Activated T-helper 17 cell treated with anti-CD3 and anti-CD28 coated beads, Interleukin-2, amount 50 U/mL, for 72 hours (primary cell): ENCODE results near the gene ADGRG6. TPM values are rescaled to one million over a fixed set of nuclear protein-coding genes. Genes with fewer than 3 reads are reported as not detected.

Experiments
- ATAC-seq: fragments of 150-1000 bp; cut with Tn5 transposase; replicated peaks from 2 replicates; pipeline ENCODE4 v1.10.0; 2021; ENCODE audit warnings: mild to moderate bottlenecking, moderate library complexity
- H3K27ac Mint-ChIP-seq: one replicate; pipeline ENCODE4 v1.8.0; 2022; ENCODE audit warnings: mixed read lengths
- H3K27me3 Mint-ChIP-seq: one replicate; pipeline ENCODE4 v1.8.0; 2022; ENCODE audit warnings: mixed read lengths
- H3K36me3 Mint-ChIP-seq: one replicate; pipeline ENCODE4 v1.8.0; 2022; ENCODE audit warnings: low read depth, mild to moderate bottlenecking, mixed read lengths
- H3K4me1 Mint-ChIP-seq: one replicate; pipeline ENCODE4 v1.8.0; 2022; ENCODE audit warnings: mixed read lengths
- H3K4me3 Mint-ChIP-seq: one replicate; pipeline ENCODE4 v1.8.0; 2022; ENCODE audit warnings: mild to moderate bottlenecking, mixed read lengths
- H3K9me3 Mint-ChIP-seq: one replicate; pipeline ENCODE4 v1.8.0; 2022; ENCODE audit warnings: mixed read lengths
- total RNA-seq, 2 donors: library from RNA; stranded (reverse); gene quantifications; one replicate each; pipeline ENCODE4 v1.2.3, GENCODE V29; 2022

ADGRG6 gene
- under 1 TPM in 1 of 2 donors, not detected in 1; 0.11 TPM for total RNA-seq

DNA sequence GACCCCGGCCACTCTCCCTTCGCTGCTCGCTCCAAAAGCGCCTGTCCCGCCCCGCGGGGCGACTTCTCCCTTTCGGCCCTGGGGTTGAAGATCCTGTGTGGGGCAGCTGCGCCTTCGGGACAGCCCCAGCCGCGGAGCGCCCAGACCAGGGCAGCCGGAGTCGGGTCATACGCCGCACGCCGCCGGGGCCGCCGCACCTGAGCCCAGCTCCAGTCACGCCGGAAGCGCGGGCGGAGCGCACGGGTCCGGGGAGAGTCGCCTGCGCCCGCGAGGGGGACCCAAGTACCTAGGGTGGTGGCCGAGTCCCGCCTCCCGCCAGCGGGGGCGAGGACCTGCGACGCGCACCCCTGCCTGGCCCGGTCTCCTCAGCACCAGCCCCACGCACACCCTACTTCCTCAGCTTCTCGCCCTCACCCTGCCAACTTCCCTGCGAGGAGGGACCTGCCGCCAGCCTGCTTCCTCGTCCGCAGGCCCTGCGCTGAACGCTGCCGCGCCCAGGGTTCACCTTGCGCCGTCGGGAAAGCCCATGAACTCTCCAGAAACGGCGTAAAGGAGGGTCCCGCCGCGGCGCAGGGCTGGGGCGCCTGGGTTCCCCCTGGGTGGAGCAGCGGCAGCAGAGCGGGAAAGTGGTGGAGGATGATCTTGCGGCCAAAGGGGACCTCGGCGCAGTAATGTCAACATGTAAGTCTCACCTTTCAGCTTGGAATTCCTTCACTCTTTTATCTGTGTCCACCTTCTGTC lies at the start of gene ADGRG6:
TSS of gene ADGRG6 (plus strand) at position 357 of the 741 bp plus-strand sequence. CDS start at position 680, 323 bp downstream.
- no peaks in the 10 kb centered on the region for H3K9me3 Mint-ChIP-seq
- H3K36me3 Mint-ChIP-seq, result no peaks in the 10 kb centered on the region
- ATAC-seq, result peak; percentile 78
- H3K4me3 Mint-ChIP-seq, result peak within 1 kb of the TSS; percentile 59
- no peaks in the 10 kb centered on the region for H3K4me1 Mint-ChIP-seq
- H3K27me3 Mint-ChIP-seq, result peaks cover 20% of the 10 kb centered on the region
- no peak within 1 kb of the TSS for H3K27ac Mint-ChIP-seq

- no peaks in the 10 kb centered on the region for H3K4me1 Mint-ChIP-seq
- H3K27me3 Mint-ChIP-seq, result peaks cover 5% of the 10 kb centered on the region
- ATAC-seq, result no peak
- no peaks in the 10 kb centered on the region for H3K36me3 Mint-ChIP-seq
- H3K9me3 Mint-ChIP-seq, result no peaks in the 10 kb centered on the region
- no peak overlapping the region for H3K27ac Mint-ChIP-seq
- H3K4me3 Mint-ChIP-seq, result no peak overlapping the region
Measured at GRCh38 chr6:142254513-142254912, 47.3 kb upstream of the ADGRG6 start.

GRCh38 chr6:142255785-142256184 lies 46.0 kb upstream of the ADGRG6 start:
- Mint-ChIP-seq H3K4me1 (no peaks in the 10 kb centered on the region), H3K27me3 (peaks cover 9% of the 10 kb centered on the region), H3K9me3 (no peaks in the 10 kb centered on the region), H3K36me3 (no peaks in the 10 kb centered on the region), H3K27ac (no peak overlapping the region), H3K4me3 (no peak overlapping the region)
- ATAC-seq, result no peak

DNA sequence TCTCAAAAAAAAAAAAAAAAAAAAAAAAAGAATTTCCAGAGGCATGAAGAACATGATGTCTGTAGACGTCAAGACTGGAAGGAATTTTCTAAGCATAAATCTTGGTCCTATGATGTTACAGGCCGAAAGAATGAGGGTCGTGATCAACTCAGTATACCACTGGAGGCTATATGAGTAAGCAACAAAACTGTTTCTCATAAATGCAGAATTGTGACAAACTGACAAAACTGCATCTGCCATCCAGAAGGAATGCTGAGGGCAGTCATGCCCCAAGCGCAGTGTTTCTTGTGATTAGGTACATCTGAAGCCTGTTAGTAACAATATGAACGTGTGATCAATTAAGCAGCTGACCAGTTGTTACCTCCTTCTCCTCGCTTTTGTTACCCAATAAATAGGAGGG lies 43.5 kb upstream of the ADGRG6 start:
- H3K27me3 Mint-ChIP-seq, result peaks cover 10% of the 10 kb centered on the region
- H3K9me3 Mint-ChIP-seq, result no peaks in the 10 kb centered on the region
- H3K27ac Mint-ChIP-seq, result no peak overlapping the region
- H3K4me3 Mint-ChIP-seq, result no peak overlapping the region
- H3K4me1 Mint-ChIP-seq, result no peaks in the 10 kb centered on the region
- ATAC-seq, result no peak
- no peaks in the 10 kb centered on the region for H3K36me3 Mint-ChIP-seq

DNA sequence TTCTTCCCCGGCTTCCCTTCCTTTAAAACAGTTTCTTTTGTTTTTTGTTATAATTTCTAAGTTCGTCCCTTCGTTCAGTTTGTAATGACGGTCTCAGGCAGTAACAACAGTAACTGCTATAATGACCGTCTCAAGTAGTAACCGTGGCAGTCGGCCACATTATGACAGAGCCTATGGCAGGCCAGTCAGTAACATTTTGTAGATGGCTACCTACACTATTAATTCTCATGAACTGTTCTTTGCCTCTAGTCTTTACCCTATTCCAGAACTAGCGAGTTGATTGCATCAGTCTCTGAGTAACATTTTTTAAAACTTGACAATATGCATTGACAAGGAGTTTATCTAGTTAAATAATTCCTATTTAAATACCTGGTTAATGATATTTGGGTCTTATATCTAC lies 43.0 kb upstream of the ADGRG6 start:
- no peak for ATAC-seq

DNA sequence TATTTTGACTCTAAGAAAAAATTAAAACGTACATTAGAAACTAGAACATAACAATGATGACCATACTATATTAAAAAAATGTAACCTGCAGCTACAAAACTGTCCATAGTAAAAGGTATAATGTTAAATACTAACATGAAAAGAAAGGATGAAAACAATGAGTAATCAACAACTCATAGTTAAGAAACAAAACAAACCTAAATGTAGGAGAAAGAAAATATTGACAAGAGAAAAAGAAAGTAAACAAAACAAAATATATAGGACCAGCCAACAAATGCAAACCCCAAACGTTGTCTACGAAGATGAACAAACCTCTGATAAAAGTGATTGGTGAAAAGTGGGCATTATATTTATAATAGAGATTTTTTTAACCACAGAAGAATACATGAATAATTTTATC lies 41.1 kb upstream of the ADGRG6 start:
- ATAC-seq, result no peak
- Mint-ChIP-seq H3K27me3 (peaks cover 10% of the 10 kb centered on the region), H3K4me1 (no peaks in the 10 kb centered on the region), H3K4me3 (no peak overlapping the region), H3K9me3 (no peaks in the 10 kb centered on the region), H3K36me3 (no peaks in the 10 kb centered on the region), H3K27ac (no peak overlapping the region)

More for the DNA sequence above, 43.0 kb upstream of the ADGRG6 start:
- Mint-ChIP-seq H3K4me1 (no peaks in the 10 kb centered on the region), H3K27ac (no peak overlapping the region), H3K4me3 (no peak overlapping the region), H3K27me3 (peaks cover 10% of the 10 kb centered on the region), H3K36me3 (no peaks in the 10 kb centered on the region), H3K9me3 (no peaks in the 10 kb centered on the region)

- no peak overlapping the region for H3K4me3 Mint-ChIP-seq
- no peaks in the 10 kb centered on the region for H3K4me1 Mint-ChIP-seq
- no peak overlapping the region for H3K27ac Mint-ChIP-seq
- peaks cover 10% of the 10 kb centered on the region for H3K27me3 Mint-ChIP-seq
- ATAC-seq, result no peak
- no peaks in the 10 kb centered on the region for H3K9me3 Mint-ChIP-seq
- H3K36me3 Mint-ChIP-seq, result no peaks in the 10 kb centered on the region
Measured at GRCh38 chr6:142262231-142262630, 39.6 kb upstream of the ADGRG6 start.

DNA sequence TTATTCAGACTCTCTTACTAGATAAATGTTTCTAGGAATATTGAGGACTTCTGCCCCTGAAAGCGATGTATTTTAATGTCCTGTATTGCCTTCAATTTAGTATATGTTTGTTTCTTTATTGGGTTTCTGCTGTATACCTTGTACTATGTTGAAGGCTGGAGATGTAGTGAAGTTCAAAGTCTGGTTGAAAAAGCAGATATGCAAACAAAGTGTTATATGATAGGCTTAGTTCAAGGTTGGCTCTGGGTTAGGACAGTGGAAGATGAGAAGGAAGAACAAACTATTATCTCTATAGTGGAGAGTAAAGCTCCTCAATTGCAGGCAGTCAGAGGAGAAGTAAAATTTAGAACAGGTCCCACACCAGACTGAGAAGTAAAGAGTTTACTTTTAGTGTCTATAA lies 36.3 kb upstream of the ADGRG6 start:
- Mint-ChIP-seq H3K27ac (no peak overlapping the region), H3K4me1 (no peaks in the 10 kb centered on the region), H3K36me3 (no peaks in the 10 kb centered on the region), H3K9me3 (no peaks in the 10 kb centered on the region), H3K4me3 (no peak overlapping the region), H3K27me3 (peaks cover 13% of the 10 kb centered on the region)
- ATAC-seq, result no peak

DNA sequence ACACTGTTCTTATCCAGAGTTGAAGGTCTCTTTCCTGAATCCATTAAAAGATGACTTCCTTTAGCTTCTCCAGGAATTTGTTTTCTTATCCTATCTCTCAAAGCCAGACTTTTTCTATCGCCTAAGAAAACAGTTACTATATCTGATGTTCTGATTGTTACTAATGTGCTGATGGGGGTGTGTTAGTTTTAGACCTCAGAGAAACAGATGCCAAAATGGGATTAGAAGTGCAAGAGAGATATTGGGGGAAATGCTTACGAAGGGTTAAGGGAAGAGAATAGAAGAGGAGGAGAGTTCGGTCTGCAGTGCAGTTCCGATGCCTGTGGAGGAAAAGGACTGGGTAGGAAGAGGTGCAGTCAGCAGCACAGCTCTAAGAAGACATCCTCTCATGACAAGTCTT lies 35.7 kb upstream of the ADGRG6 start:
- Mint-ChIP-seq H3K27me3 (peaks cover 12% of the 10 kb centered on the region), H3K9me3 (no peaks in the 10 kb centered on the region), H3K4me1 (no peaks in the 10 kb centered on the region), H3K27ac (no peak overlapping the region), H3K36me3 (no peaks in the 10 kb centered on the region), H3K4me3 (no peak overlapping the region)
- no peak for ATAC-seq

DNA sequence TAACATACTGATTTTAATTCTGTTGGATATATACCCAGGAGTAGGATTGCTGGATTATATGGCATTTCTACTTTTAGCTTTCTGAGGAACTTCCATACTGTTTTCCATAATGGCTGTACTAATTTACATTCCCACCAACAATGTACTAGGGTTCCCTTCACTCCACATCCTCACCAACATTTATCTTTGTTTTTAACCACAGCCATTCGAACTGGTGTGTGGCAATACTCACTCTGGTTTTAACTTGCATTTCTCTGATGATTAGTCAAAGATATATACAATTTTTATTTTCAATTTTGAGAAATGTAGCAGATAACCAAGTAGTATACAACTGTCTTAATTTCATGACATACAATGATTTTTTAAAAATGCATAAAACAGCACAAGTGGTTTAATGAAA lies 30.3 kb upstream of the ADGRG6 start:
- Mint-ChIP-seq H3K36me3 (no peaks in the 10 kb centered on the region), H3K4me3 (no peak overlapping the region), H3K9me3 (no peaks in the 10 kb centered on the region), H3K27me3 (peaks cover 24% of the 10 kb centered on the region), H3K4me1 (no peaks in the 10 kb centered on the region), H3K27ac (no peak overlapping the region)
- no peak for ATAC-seq

DNA sequence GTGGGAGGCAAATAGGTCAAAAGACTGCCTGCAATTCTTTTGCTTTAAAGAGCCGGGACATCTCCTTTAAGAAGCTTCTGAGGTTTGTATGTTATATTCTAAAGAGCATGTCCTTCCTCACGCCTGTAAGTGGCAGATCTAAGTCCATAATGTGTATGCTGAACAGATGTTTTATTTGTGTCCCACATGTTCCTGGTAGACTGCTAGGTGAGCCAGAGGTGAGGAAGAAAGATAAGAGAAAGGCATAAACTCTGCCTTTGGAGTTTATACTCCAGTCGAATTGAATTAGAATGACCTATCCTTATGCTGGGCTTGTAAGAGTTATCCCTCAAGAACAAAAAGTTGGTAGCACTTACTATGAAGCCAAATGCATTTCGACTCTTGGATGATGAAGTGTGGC lies 27.2 kb upstream of the ADGRG6 start:
- ATAC-seq, result no peak
- H3K4me3 Mint-ChIP-seq, result no peak overlapping the region
- no peak overlapping the region for H3K27ac Mint-ChIP-seq

DNA sequence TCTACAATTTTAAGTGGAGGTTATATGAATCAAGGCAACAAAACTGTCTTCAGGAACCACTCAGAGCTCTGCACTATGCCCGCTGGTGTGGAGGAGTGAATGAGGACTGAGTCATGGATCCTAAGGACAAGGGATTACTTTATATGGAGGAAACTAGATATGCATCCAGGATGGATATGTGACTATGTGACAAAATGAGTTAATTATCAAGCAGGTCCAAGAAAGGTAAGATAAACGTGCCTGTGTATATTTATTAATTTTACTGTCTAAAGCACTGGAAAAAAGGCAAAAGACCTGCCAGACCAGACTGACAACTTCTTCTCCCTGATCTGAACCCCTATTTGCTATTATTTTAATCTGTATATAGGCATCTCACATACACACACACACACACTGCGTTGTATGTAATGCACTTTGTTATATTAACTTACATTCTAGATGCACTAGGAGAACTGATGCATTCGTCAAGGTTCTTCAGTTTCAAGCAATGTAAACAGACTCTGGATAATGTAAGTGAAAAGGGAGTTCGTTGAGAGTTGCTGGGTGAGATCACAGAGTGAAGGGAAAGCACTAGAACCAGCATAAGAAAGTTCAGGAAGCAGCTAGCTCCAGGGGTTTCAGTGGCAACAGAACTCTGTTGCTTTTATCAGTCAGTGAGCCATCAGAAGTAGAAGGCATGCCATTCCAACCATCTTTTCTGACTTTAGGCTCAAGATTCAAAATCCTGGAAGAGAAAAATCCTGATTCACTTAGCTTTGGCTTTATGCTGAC lies 26.4 kb upstream of the ADGRG6 start:
- no peaks in the 10 kb centered on the region for H3K36me3 Mint-ChIP-seq
- H3K9me3 Mint-ChIP-seq, result no peaks in the 10 kb centered on the region
- no peak overlapping the region for H3K4me3 Mint-ChIP-seq
- no peaks in the 10 kb centered on the region for H3K4me1 Mint-ChIP-seq
- H3K27me3 Mint-ChIP-seq, result peaks cover 22% of the 10 kb centered on the region
- no peak overlapping the region for H3K27ac Mint-ChIP-seq
- no peak for ATAC-seq

More for the DNA sequence above, 27.2 kb upstream of the ADGRG6 start:
- Mint-ChIP-seq H3K27me3 (peaks cover 25% of the 10 kb centered on the region), H3K36me3 (no peaks in the 10 kb centered on the region), H3K4me1 (no peaks in the 10 kb centered on the region), H3K9me3 (no peaks in the 10 kb centered on the region)

GRCh38 chr6:142276256-142276655 lies 25.6 kb upstream of the ADGRG6 start:
- Mint-ChIP-seq H3K36me3 (no peaks in the 10 kb centered on the region), H3K27ac (no peak overlapping the region), H3K4me3 (no peak overlapping the region), H3K9me3 (no peaks in the 10 kb centered on the region), H3K27me3 (peaks cover 20% of the 10 kb centered on the region), H3K4me1 (no peaks in the 10 kb centered on the region)
- no peak for ATAC-seq

- Mint-ChIP-seq H3K27ac (no peak overlapping the region), H3K9me3 (no peaks in the 10 kb centered on the region), H3K4me1 (no peaks in the 10 kb centered on the region), H3K4me3 (no peak overlapping the region), H3K36me3 (no peaks in the 10 kb centered on the region), H3K27me3 (peaks cover 12% of the 10 kb centered on the region)
- ATAC-seq, result no peak
Measured at GRCh38 chr6:142279350-142280180, 22.2 kb upstream of the ADGRG6 start.
